Spleen (tissue), 7 donors: Measurements from ENCODE around the gene CACNA2D4.

ENCODE experiments used
- POLR2A ChIP-seq, 3 donors: fragments of 450-650 bp; IDR thresholded peaks; one replicate each; pipeline ENCODE4 v1.5.1; 2017; ENCODE audit warnings: antibody characterized with exemption in 3 of 3, mild to moderate bottlenecking in 1 of 3
- POLR2AphosphoS5 ChIP-seq, 3 donors: sonication (generic); formaldehyde crosslinking; IDR thresholded peaks; one replicate each; pipeline ENCODE4 v1.5.1; 2017; ENCODE audit warnings: antibody characterized with exemption in 3 of 3
- TF ChIP-seq, protein P1 (sequence below), 11 experiments: fragments of 200-600 bp in 7 of 11; fragments of 450-650 bp in 4 of 11; sonication (generic) in 4 of 11; IDR thresholded peaks in 8 of 11; conservative IDR thresholded peaks in 3 of 11; 1 replicate in 7 of 11; 2 replicates in 4 of 11; pipeline versions ENCODE4 v1.4.0 to v1.8.0; 2016 to 2021; ENCODE audit warnings: antibody characterized with exemption in 11 of 11, inconsistent platforms in 4 of 11, mild to moderate bottlenecking in 1 of 11
- donor health status: DM: no; HTN: no; CAD: no; lungs with moderate emphysema.
- donor health status: DM: no; HTN: no; CAD: no.
- donor health status: DM: no; HTN: no; CAD: no.

DNA sequence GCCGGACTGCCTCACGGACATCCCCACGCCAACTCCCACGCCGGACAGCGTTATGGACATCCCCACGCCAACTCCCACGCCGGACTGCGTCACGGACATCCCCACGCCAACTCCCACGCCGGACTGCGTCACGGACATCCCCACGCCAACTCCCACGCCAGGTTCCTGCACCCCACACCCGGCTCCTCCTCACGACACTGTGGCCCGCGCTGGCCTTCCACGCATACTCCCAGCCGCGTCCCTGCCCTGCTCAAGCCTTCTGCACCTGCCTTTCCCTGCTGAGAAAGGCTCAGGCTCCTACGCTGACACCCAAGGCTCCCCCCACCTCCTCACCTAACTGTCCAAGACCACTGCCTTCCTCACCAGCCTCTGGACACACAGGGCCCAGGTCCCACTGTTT is 9.7 kb downstream of the CACNA2D4 start:
- TF ChIP-seq, protein P1, sequence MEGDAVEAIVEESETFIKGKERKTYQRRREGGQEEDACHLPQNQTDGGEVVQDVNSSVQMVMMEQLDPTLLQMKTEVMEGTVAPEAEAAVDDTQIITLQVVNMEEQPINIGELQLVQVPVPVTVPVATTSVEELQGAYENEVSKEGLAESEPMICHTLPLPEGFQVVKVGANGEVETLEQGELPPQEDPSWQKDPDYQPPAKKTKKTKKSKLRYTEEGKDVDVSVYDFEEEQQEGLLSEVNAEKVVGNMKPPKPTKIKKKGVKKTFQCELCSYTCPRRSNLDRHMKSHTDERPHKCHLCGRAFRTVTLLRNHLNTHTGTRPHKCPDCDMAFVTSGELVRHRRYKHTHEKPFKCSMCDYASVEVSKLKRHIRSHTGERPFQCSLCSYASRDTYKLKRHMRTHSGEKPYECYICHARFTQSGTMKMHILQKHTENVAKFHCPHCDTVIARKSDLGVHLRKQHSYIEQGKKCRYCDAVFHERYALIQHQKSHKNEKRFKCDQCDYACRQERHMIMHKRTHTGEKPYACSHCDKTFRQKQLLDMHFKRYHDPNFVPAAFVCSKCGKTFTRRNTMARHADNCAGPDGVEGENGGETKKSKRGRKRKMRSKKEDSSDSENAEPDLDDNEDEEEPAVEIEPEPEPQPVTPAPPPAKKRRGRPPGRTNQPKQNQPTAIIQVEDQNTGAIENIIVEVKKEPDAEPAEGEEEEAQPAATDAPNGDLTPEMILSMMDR (IDR thresholded peaks at IDR 0.05 in 8 of 11, conservative IDR thresholded peaks at IDR 0.05 in 3 of 11): no peak
- TF ChIP-seq POLR2AphosphoS5 (IDR thresholded peaks at IDR 0.05): no peak
- no peak for TF ChIP-seq POLR2A (IDR thresholded peaks at IDR 0.05)
